Stimulated activated CD8-positive, alpha-beta memory T cell treated with anti-CD3 and anti-CD28 coated beads, Interleukin-12 subunit alpha, Interleukin-12 subunit beta, amount 100 ng/mL, for 1 hour (primary cell): ENCODE results near the gene CRPPA.
"Not testable (repeated sequence)": the region's sequence is repeated elsewhere in the genome, so short reads cannot be mapped to it uniquely, and the experiment has no call there.

Source experiments
- DNase-seq: peaks from one replicate; pipeline ENCODE4 v3.0.0-alpha.2; 2020; ENCODE audit warnings: low read depth

The CRPPA gene

DNA sequence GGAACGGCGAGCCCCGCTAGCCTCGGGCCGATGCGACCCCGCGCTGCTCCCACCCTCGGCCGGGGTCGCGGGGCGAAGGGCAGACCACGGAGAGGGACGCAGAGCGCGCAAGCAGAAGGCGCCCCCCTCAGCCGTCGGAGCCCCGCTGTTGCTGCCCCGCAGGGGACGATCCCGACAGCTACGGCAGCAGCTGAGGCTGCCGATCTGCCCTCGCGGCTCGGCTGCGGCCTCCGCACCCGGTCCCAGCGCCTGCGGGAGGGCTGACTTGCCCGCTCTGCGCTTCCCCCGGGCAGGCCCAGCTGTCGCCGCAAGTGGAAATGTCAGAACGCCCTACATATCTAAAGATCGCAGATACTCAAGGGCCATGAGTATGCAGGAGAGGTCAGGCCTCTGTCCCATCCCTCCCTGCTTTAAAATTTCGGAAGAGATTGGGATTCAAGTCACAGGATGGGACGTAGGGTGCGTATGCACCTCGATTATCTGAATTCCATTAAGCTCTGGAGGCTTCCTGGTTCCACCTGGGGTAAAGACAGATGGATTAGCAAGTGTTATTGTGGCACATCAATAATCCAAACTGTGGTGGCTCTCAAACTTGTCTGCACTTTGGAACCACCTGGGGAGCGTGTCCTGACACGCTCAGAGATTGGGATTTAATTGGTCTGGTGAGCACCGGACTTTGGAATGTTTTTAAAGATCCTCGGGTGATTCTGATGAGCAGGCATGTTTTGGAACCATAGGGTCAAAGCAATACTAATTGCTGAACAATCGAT is at the start of gene CRPPA:
Gene CRPPA, minus strand, starts transcription at position 206 of the 770 bp plus-strand sequence. CDS start 216 bp downstream, outside the sequence.
- DNase-seq: no peak

GRCh38 chr7:16465469-16466361 is 44.4 kb upstream of the CRPPA start, which contains the start of gene SOSTDC1:
TSS of gene SOSTDC1 (minus strand) at chr7:16465738. CDS start at chr7:16465668, 70 bp downstream.
- no peak for DNase-seq

GRCh38 chr7:16463949-16464715 is 42.8 kb upstream of the CRPPA start:
- no peak for DNase-seq

GRCh38 chr7:16463520-16463919 is 42.2 kb upstream of the CRPPA start:
- no peak for DNase-seq

GRCh38 chr7:16462431-16462889 is 41.1 kb upstream of the CRPPA start:
- DNase-seq: no peak

- DNase-seq: no peak
Observed at GRCh38 chr7:16460789-16461493, 39.6 kb upstream of the CRPPA start.

DNA sequence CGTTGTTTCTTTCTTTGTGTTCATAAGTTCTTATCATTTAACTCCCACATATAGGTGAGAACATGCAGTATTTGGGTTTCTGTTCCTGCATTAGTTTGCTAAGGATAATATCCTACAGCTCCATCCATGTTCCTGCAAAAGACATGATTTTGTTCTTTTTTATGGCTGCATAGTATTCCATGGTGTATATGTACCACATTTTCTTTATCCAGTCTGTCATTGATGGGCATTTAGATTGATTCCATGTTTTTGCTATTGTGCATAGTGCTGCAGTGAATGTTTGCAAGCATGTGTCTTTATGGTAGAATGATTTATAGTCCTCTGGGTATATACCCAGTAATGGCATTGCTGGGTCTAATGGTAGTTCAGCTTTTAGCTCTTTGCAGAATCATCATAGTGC is 35.0 kb upstream of the CRPPA start:
- not testable (repeated sequence) for DNase-seq

- DNase-seq: no peak
Observed at GRCh38 chr7:16455591-16455990, 34.3 kb upstream of the CRPPA start.

GRCh38 chr7:16450366-16450765 is 29.0 kb upstream of the CRPPA start:
- DNase-seq: no peak

DNA sequence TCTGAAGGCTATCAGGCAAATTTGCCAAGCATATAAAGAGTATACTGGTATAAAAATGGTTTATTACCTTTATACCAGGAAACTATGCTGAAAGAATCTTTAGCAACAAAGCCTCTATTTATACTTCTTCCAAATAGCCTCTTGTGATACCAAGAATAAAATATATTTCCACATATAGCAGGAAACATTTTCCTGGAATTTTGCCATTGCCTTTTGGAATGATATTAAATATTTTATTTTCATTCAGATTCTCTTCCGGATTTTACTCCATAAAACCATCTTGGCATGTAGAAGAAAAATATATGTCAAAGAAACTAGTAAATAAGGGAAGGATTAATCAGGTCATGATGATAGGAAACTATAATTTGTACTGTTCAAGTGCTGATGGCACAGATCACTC is 26.5 kb upstream of the CRPPA start:
- no peak for DNase-seq

DNA sequence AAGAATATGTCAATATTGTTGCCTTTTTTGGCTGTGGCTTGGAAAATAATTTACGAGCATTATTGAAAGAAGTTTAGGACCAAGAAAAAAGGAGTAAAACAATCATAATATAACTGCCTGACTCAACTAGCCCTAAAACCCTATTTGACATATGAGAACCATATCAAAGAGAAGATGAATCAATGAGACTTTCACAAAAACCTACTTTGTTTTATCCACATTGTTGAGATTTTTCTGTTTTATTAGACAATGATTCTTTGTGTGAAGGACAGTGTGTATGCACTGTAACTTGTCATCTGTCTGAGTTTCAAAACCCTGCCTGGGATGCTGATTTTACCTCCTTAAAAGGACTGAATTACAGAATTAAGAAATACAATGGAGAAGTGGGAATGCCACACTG is 25.2 kb upstream of the CRPPA start:
- DNase-seq: no peak

- DNase-seq: not testable (repeated sequence)
Observed at GRCh38 chr7:16443871-16444270, 22.5 kb upstream of the CRPPA start.

- no peak for DNase-seq
Observed at GRCh38 chr7:16438988-16439387, 17.6 kb upstream of the CRPPA start.

DNA sequence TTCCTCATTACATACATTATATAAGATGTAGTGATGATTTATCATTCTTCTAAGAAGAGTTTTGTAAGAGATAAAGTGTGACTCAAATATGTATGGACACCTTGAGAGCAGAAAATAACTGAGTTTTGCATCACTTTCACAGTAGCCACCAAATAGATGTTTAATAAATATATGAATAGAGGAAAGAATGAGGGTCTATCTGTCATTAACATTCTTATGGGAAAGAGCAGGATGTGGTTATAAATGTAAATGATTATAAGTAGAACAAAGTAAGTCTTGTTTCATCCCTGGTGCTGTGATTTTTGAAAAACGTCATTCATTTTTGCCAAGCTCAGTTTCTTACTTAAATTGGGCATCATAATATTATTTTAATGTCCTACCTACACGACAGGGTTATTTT is 15.0 kb upstream of the CRPPA start:
- DNase-seq: no peak

DNA sequence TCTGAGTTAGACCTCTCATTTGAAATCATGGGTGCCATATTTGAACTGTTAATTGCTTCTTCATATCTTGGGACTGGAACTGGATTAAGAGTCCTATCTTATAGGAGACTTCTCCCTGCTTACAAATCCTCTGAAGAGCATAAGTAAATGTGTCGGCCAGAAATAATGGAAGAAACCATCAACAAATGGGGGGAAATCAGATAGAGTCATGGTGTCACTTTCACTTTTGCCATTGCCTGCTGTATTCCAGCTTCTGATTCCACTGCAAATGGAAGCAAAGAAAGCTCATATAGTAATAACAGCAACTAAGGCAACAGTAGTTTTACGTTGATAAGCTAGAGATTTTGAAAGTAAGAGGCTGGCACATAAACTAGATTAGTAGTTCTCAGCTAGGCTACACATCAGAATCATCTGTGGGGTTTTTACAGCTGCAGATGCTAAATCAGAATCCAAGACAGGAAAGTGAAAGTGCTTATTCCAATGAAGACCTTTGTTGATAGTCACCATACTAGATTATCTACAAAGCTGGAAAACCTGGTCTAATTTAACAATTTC is 12.3 kb upstream of the CRPPA start:
- DNase-seq: no peak

GRCh38 chr7:16432425-16432731 is 11.0 kb upstream of the CRPPA start:
- DNase-seq: no peak

- no peak for DNase-seq
Observed at GRCh38 chr7:16431646-16432424, 10.5 kb upstream of the CRPPA start.

GRCh38 chr7:16430133-16430532 is 8.8 kb upstream of the CRPPA start:
- no peak for DNase-seq

- DNase-seq: no peak
Observed at GRCh38 chr7:16428672-16429071, 7.3 kb upstream of the CRPPA start.

DNA sequence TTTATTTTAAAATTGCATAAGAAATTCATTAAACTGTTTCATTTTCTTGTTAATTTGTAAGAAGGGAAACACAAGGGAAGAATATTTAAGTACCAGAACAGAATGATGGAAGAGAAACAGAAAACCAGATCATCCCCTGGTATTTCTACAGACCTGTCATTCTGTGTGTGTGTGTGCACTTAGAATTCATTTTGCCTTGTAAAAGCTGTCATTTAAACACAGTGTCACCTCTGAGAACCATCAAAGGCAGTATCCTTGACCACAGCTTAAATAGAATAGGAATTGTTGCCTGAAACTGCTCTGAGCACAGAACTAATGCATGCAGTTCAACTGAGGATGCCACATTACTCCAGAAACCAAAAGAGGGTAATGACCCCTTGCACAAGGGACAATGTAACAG is 6.8 kb upstream of the CRPPA start:
- DNase-seq: no peak

GRCh38 chr7:16423761-16424160 is 2.4 kb upstream of the CRPPA start:
- no peak for DNase-seq
